H1 (cell line): ENCODE measurements around the gene PRRX2. TPM values are rescaled to one million over a fixed set of nuclear protein-coding genes. Genes with fewer than 3 reads are reported as not detected.

Source experiments
- CHD7 ChIP-seq: fragments of 300-600 bp; sonication (generic); IDR thresholded peaks from 2 replicates; pipeline ENCODE4 v1.7.1; 2012; ENCODE audit warnings: low read length, moderate library complexity, mild to moderate bottlenecking, inconsistent platforms; ENCODE audit not compliant: insufficient replicate concordance
- polyA plus RNA-seq, 7 experiments: library from polyadenylated mRNA; depleted of rRNA in 3 of 7; stranded (reverse) in 5 of 7; unstranded in 2 of 7; fragments of >200 nt in 5 of 7; fragments of 200-250 nt in 2 of 7; gene quantifications; 1 replicate in 5 of 7; 2 replicates in 1 of 7; 4 replicates in 1 of 7; pipeline versions ENCODE4 v1.2.1 to v1.2.3, GENCODE V29; 2011 to 2013; ENCODE audit warnings: missing spikeins in 2 of 7, mixed read lengths in 2 of 7
- total RNA-seq: library from RNA; stranded (reverse); fragmentation: NEBNext Ultra II Directional; extraction: Animal tissue kit (Norgen Biotek cat#: 25700); gene quantifications from 2 replicates; pipeline ENCODE4 v1.2.1, GENCODE V29; 2021

Gene PRRX2
- total and polyA plus RNA-seq, 2 of the 8 experiments (the other 6 are each of a cell fraction or from before 2014, with no cell fraction given): 5.8 to 9.2 TPM

GRCh38 chr9:129716091-129716490 lies 50.6 kb downstream of the PRRX2 start (continued):
- TF ChIP-seq CHD7: no peak
